Heart left ventricle (tissue), 16 donors: Measurements from ENCODE around the gene SEC23B. TPM values are rescaled to one million over a fixed set of nuclear protein-coding genes. Genes with fewer than 3 reads are reported as not detected.

ENCODE experiments used
- ATAC-seq, 4 donors: fragments of 200-7000 bp; cut with Tn5 transposase; one replicate each; pipeline ENCODE4 v1.9.1; 2020 to 2022; ENCODE audit warnings: moderate library complexity in 4 of 4, mild to moderate bottlenecking in 3 of 4, moderate number of reproducible peaks in 1 of 4
- DNase-seq, 5 donors: peaks; one replicate each; pipeline ENCODE4 v3.0.0-alpha.2; 2020
- H3K27ac ChIP-seq, 12 donors: fragments of 200-600 bp; sonication (generic) in 4 of 12; one replicate each; pipeline versions ENCODE4 v1.5.0 to v1.8.0; 2016 to 2022; ENCODE audit warnings: mild to moderate bottlenecking in 2 of 12
- H3K27me3 ChIP-seq, 9 donors: fragments of 200-600 bp; sonication (generic) in 2 of 9; one replicate each; pipeline versions ENCODE4 v1.5.1 to v1.8.0; 2016 to 2022; ENCODE audit warnings: mild to moderate bottlenecking in 3 of 9
- H3K36me3 ChIP-seq, 9 donors: fragments of 200-600 bp; sonication (generic) in 2 of 9; one replicate each; pipeline versions ENCODE4 v1.5.0 to v1.8.0; 2018 to 2022; ENCODE audit warnings: mild to moderate bottlenecking in 2 of 9
- H3K4me1 ChIP-seq, 12 donors: fragments of 200-600 bp; sonication (generic) in 4 of 12; one replicate each; pipeline versions ENCODE4 v1.5.0 to v1.8.0; 2016 to 2022; ENCODE audit warnings: mild to moderate bottlenecking in 3 of 12
- H3K4me3 ChIP-seq, 12 donors: fragments of 200-600 bp; sonication (generic) in 4 of 12; one replicate each; pipeline versions ENCODE4 v1.5.0 to v1.8.0; 2017 to 2022; ENCODE audit warnings: mild to moderate bottlenecking in 9 of 12, moderate library complexity in 4 of 12
- H3K9me3 ChIP-seq, 12 donors: fragments of 200-600 bp; sonication (generic) in 4 of 12; one replicate each; pipeline versions ENCODE4 v1.5.0 to v1.8.0; 2016 to 2022; ENCODE audit warnings: mild to moderate bottlenecking in 1 of 12
- CTCF ChIP-seq, 12 donors: fragments of 200-600 bp; sonication (generic) in 4 of 12; IDR thresholded peaks; one replicate each; pipeline versions ENCODE4 v1.5.0 to v1.8.0; 2018 to 2022; ENCODE audit warnings: antibody characterized with exemption in 12 of 12, mild to moderate bottlenecking in 5 of 12
- POLR2A ChIP-seq, 2 donors: fragments of 450-650 bp; IDR thresholded peaks; one replicate each; pipeline ENCODE4 v1.6.1; 2017; ENCODE audit warnings: antibody characterized with exemption in 2 of 2, mild to moderate bottlenecking in 2 of 2, moderate library complexity in 2 of 2
- WGBS, 4 donors: extraction: QIAGEN DNeasy Blood & Tissue Kit in 2 of 4; methylation state at CpG; one replicate each; pipeline versions ENCODE4 v1.1.5 to v1.1.7; 2013 to 2018; 5-methylcytosine and 5-hydroxymethylcytosine counted together
- intact Hi-C, 10 donors: fragments of 100-400 bp; cut with DNase I; formaldehyde crosslinking; loops; one replicate each; pipeline versions ENCODE4 v1.11.1 to v1.14.2; 2022
- polyA plus RNA-seq, 2 donors: library from polyadenylated mRNA; stranded (reverse); fragments of 200-250 nt; gene quantifications; one replicate each; pipeline ENCODE4 v1.2.3, GENCODE V29; 2013
- total RNA-seq, 9 donors: library from RNA; depleted of rRNA in 2 of 9; stranded (reverse); fragments of >200 nt in 2 of 9; fragmentation: NEBNext Ultra II Directional in 3 of 9; extraction: Animal tissue kit (Norgen Biotek cat#: 25700) in 3 of 9; gene quantifications; one replicate each; pipeline versions ENCODE4 v1.1.0 to v1.2.4, GENCODE V29; 2016 to 2023
- donor health status: ischemic (EF 13 %, LVEDD 7.1; RV severe dilation, severe dysfunction).
- donor health status: healthy with polysubstance abuse.
- donor health status: DM: no; HTN: yes; CAD: no.
- donor health status: DM: no; HTN: no; CAD: no.
- donor health status: ischemic (EF 25% LVEDD 6.9; RV normal size, moderate dysfunction).
- donor health status: ischemic (EF 25% LVEDD 5.7; RV mildly dilated, moderate dysfunction).
- donor health status: healthy.
- donor health status: DM: yes; HTN: yes; CAD: no.
- donor health status: ischemic (EF 35%, LVEDD 5.7; RV mildly dilated, moderate dysfunction).
- donor health status: nonischemic (EF 11% LVEDD 7.7; RV severe dilation, severe dysfunction).
- donor health status: DM: yes; HTN: yes; CAD: no.
- donor health status: PGD.
- donor health status: ischemic (EF 29% LVEDD 5.4; RV normal size, mild dysfunction).
- donor health status: nonischemic (EF 23%, LVEDD 6.1; RV moderate dilation, normal function).

SEC23B gene
- total and polyA plus RNA-seq, 11 donors: 1.8 to 29.2 (median 11.9) TPM

GRCh38 chr20:18545566-18545965, 37.8 kb downstream of the SEC23B start:
- no peak for ATAC-seq
- Histone ChIP-seq H3K9me3 (no peaks in the 10 kb centered on the region), H3K4me1 (no peaks in the 10 kb centered on the region), H3K4me3 (no peak overlapping the region), H3K36me3 (peaks cover 0 to 99% (median 97%) of the 10 kb centered on the region in 9 donors), H3K27me3 (no peaks in the 10 kb centered on the region), H3K27ac (no peak overlapping the region)
- WGBS, 4 donors: 91 to 98% (median 95%) methylated on average over 1 of the region's 1 CpG
- intact Hi-C loops: loop anchor here in 1 of 10 donors (10.0 kb wide), 1 partner anchor 61 kb away; no protein-coding TSS in a partner anchor
- no peak for DNase-seq
- no peak for TF ChIP-seq POLR2A (IDR thresholded peaks at IDR 0.05)
- TF ChIP-seq CTCF (IDR thresholded peaks at IDR 0.05): no peak

- Histone ChIP-seq H3K4me3 (no peak overlapping the region), H3K27ac (no peak overlapping the region), H3K9me3 (no peaks in the 10 kb centered on the region), H3K4me1 (no peaks in the 10 kb centered on the region), H3K36me3 (peaks cover 0 to 99% (median 97%) of the 10 kb centered on the region in 9 donors), H3K27me3 (no peaks in the 10 kb centered on the region)
- TF ChIP-seq POLR2A (IDR thresholded peaks at IDR 0.05) (no peak), CTCF (IDR thresholded peaks at IDR 0.05) (no peak)
- 94 to 97% (median 96%) methylated on average over 3 of the region's 3 CpGs for WGBS, 4 donors
- intact Hi-C loops: loop anchor here in 1 of 10 donors (10.0 kb wide), 1 partner anchor 64 kb away; no protein-coding TSS in a partner anchor
- no peak for DNase-seq
- ATAC-seq: no peak
These were observed 40.7 kb downstream of the SEC23B start for GRCh38 chr20:18548465-18548864.

GRCh38 chr20:18553746-18554145, 46.0 kb downstream of the SEC23B start:
- Histone ChIP-seq H3K4me3 (no peak overlapping the region), H3K4me1 (no peaks in the 10 kb centered on the region), H3K9me3 (no peaks in the 10 kb centered on the region), H3K36me3 (peaks cover 0 to 100% (median 84%) of the 10 kb centered on the region in 9 donors), H3K27ac (no peak overlapping the region), H3K27me3 (no peaks in the 10 kb centered on the region)
- ATAC-seq: no peak
- WGBS, 4 donors: 83 to 91% (median 90%) methylated on average over 8 of the region's 8 CpGs
- intact Hi-C loops: no loop called here
- no peak for TF ChIP-seq CTCF (IDR thresholded peaks at IDR 0.05)
- no peak for TF ChIP-seq POLR2A (IDR thresholded peaks at IDR 0.05)
- no peak for DNase-seq

DNA sequence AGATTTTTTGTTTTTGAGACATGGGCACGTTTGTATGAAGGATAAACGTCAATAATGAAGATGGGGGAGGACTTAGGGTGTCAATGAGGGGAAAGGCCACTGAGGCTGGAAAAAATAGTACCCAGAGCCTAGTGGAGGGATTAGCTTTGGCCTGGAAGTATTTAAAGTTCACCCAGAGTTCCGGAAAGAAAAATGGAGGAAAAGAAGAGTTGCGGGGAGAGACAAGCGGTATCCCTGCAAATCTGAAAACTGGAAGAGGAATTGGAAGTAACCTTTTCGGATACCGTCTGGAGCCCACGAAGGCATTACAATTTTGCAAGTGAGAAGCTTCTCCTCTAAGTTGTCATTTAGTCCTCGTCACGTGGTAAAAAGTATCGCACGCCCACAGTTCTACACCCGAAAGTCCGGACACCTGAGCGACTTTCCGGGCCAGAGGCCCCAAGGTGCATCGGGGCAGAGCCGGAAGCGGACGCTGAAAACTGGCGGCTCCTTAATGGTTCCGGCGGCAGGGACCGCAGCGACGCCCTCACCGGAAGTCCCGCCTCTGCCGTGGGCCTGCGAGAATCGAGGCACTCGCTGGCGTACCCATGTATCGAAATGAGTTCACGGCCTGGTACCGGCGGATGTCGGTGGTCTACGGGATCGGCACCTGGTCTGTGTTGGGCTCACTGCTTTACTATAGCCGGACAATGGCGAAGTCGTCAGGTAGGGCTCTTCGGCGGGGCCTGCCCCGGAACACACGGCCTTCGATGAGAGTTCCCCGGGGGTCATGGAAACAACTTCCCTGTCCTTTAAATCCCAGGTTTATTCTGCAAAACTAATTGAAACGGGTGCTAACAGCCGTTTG, 59.4 kb downstream of the SEC23B start, which contains the start of gene SMIM26:
TSS of gene SMIM26 (plus strand) at position 541 of the 847 bp plus-strand sequence. CDS start at position 588, 47 bp downstream.
- H3K27ac ChIP-seq: peak within 1 kb of the TSS; percentile 63 to 93 (median 83)
- no peaks in the 10 kb centered on the region for H3K9me3 ChIP-seq
- H3K4me1 ChIP-seq: peaks cover 0 to 31% (median 6%) of the 10 kb centered on the region in 12 donors
- 0 to 2% (median 0%) methylated on average over 35 to 51 of the region's 51 CpGs for WGBS, 4 donors
- intact Hi-C loops: loop anchor here in 5 of 10 donors (1.0 to 10.0 kb wide), 6 partner anchors 20 to 1868 kb away; partner anchors contain the start of genes SEC23B (in 3 of the 5), DZANK1 (in 1 of the 5) and POLR3F (in 1 of the 5)
- TF ChIP-seq POLR2A (IDR thresholded peaks at IDR 0.05) (peak in 1 of 2 donors; percentile 60), CTCF (IDR thresholded peaks at IDR 0.05) (no peak)
- no peaks in the 10 kb centered on the region for H3K27me3 ChIP-seq
- H3K36me3 ChIP-seq: peaks cover 0 to 39% (median 21%) of the 10 kb centered on the region in 9 donors
- ATAC-seq (peak; percentile 98 to 100 (median 100)), DNase-seq (peak; percentile 92 to 97 (median 96))
- peak within 1 kb of the TSS; percentile 64 to 83 (median 74) for H3K4me3 ChIP-seq
